Fibroblast of the aortic adventitia (primary cell): ENCODE data around the gene LIPA. TPM values are rescaled to one million over a fixed set of nuclear protein-coding genes. Genes with fewer than 3 reads are reported as not detected.
"Not testable (repeated sequence)": the region's sequence is repeated elsewhere in the genome, so short reads cannot be mapped to it uniquely, and the experiment has no call there.

Experiments
- DNase-seq: peaks from one replicate; pipeline ENCODE4 v3.0.0-alpha.2; 2010; ENCODE audit warnings: low read depth
- H3K4me3 ChIP-seq: 2 replicates; pipeline ENCODE4 v1.5.1; 2011; ENCODE audit warnings: low read depth, mild to moderate bottlenecking, control low read depth, low read length, moderate library complexity
- CTCF ChIP-seq: IDR thresholded peaks from 2 replicates; pipeline ENCODE4 v1.5.1; 2011; ENCODE audit warnings: mild to moderate bottlenecking, low read length, control low read depth, inconsistent platforms; ENCODE audit not compliant: insufficient read depth
- total RNA-seq: library from RNA; depleted of rRNA; stranded (reverse); fragments of >200 nt; gene quantifications from 2 replicates; pipeline ENCODE4 v1.2.3, GENCODE V29; 2012; ENCODE audit warnings: low replicate concordance

Gene LIPA
- total RNA-seq, 1 donor, result 55.2 TPM

- no peak for TF ChIP-seq CTCF
- DNase-seq, result peak; percentile 93
Measured at GRCh38 chr10:89262086-89263051, 10.8 kb upstream of the LIPA start.

GRCh38 chr10:89258881-89259280, 7.3 kb upstream of the LIPA start:
- H3K4me3 ChIP-seq, result no peak overlapping the region
- no peak for TF ChIP-seq CTCF
- no peak for DNase-seq

More at GRCh38 chr10:89262086-89263051, 10.8 kb upstream of the LIPA start:
- H3K4me3 ChIP-seq, result no peak overlapping the region

GRCh38 chr10:89257581-89257980, 6.0 kb upstream of the LIPA start:
- no peak for TF ChIP-seq CTCF
- no peak for DNase-seq
- no peak overlapping the region for H3K4me3 ChIP-seq

- no peak overlapping the region for H3K4me3 ChIP-seq
- no peak for DNase-seq
- TF ChIP-seq CTCF, result no peak
Measured at GRCh38 chr10:89256962-89257361, 5.4 kb upstream of the LIPA start.

GRCh38 chr10:89256340-89256739, 4.8 kb upstream of the LIPA start:
- no peak for DNase-seq
- H3K4me3 ChIP-seq, result no peak overlapping the region
- TF ChIP-seq CTCF, result no peak

- DNase-seq, result no peak
- no peak overlapping the region for H3K4me3 ChIP-seq
- TF ChIP-seq CTCF, result no peak
Measured at GRCh38 chr10:89255793-89256192, 4.2 kb upstream of the LIPA start.

GRCh38 chr10:89255091-89255579, 3.6 kb upstream of the LIPA start:
- not testable (repeated sequence) for DNase-seq, H3K4me3 ChIP-seq
